Ishikawa (cell line): ENCODE measurements around the gene LAMC1.

Experiments
- CREB1 ChIP-seq: IDR thresholded peaks from 2 replicates; pipeline ENCODE4 v1.6.1; 2012; ENCODE audit warnings: low read depth
- EP300 ChIP-seq: IDR thresholded peaks from 2 replicates; pipeline ENCODE4 v1.6.1; 2012; ENCODE audit warnings: borderline replicate concordance
- MAX ChIP-seq: IDR thresholded peaks from 2 replicates; pipeline ENCODE4 v1.6.1; 2012
- NFIC ChIP-seq: IDR thresholded peaks from 2 replicates; pipeline ENCODE4 v1.6.1; 2012
- RAD21 ChIP-seq: IDR thresholded peaks from 2 replicates; pipeline ENCODE4 v1.6.1; 2012; ENCODE audit warnings: low read depth
- REST ChIP-seq: IDR thresholded peaks from 2 replicates; pipeline ENCODE4 v1.6.1; 2012; ENCODE audit warnings: low read depth, mild to moderate bottlenecking
- TAF1 ChIP-seq: IDR thresholded peaks from 2 replicates; pipeline ENCODE4 v1.6.1; 2012; ENCODE audit warnings: low read depth, mild to moderate bottlenecking
- TCF12 ChIP-seq: IDR thresholded peaks from 2 replicates; pipeline ENCODE4 v1.6.1; 2012; ENCODE audit warnings: low read depth
- TEAD4 ChIP-seq: IDR thresholded peaks from 2 replicates; pipeline ENCODE4 v1.6.1; 2012
- USF1 ChIP-seq: IDR thresholded peaks from 2 replicates; pipeline ENCODE4 v1.6.1; 2012
- YY1 ChIP-seq: IDR thresholded peaks from 2 replicates; pipeline ENCODE4 v1.6.1; 2012; ENCODE audit warnings: low read depth

DNA sequence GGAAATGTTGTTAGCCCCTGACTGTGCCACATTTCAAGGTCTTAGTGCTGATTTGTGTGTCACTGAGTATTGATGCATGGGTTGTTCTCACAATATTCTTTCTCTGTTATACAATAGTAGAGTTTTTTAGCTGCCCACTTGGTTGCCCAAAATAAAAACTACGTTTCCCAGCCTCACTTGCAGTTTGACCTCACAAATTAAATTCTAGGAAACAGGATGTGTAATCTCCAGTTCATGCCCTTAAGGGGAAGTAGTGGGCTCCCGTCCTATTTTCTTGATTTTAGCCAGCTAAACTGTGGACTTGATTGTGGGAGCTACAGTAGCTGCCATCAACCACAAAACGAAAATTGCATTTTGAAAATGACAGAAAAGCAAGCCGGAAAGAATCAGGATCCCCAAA, 27.3 kb upstream of the LAMC1 start:
- TF ChIP-seq RAD21 (no peak), TAF1 (no peak), YY1 (no peak), MAX (no peak), REST (no peak), CREB1 (no peak), TCF12 (no peak), USF1 (no peak), EP300 (no peak), TEAD4 (no peak), NFIC (no peak)
